ENCODE results near the gene P2RY13. TPM values are rescaled to one million over a fixed set of nuclear protein-coding genes. Genes with fewer than 3 reads are reported as not detected.

The P2RY13 gene
- total and polyA plus RNA-seq, 11 donors = 0.23 to 7.3 (median 0.45) TPM

GRCh38 chr3:151315136-151315535 lies 14.2 kb downstream of the P2RY13 start:
- intact Hi-C loops (cut with DNase I) = no loop called here
- Histone ChIP-seq H3K4me3 (no peak overlapping the region), H3K4me1 (peaks cover 0 to 11% (median 0%) of the 10 kb centered on the region in 12 donors), H3K36me3 (no peaks in the 10 kb centered on the region), H3K9me3 (no peaks in the 10 kb centered on the region), H3K27me3 (no peaks in the 10 kb centered on the region), H3K27ac (no peak overlapping the region)
- 83 to 92% (median 86%) methylated on average over 2 of the region's 2 CpGs for WGBS, 4 donors
- TF ChIP-seq POLR2A (IDR thresholded peaks at IDR 0.05) = no peak
- TF ChIP-seq CTCF (IDR thresholded peaks at IDR 0.05) = no peak
- ATAC-seq (no peak), DNase-seq (no peak)

- ATAC-seq (no peak), DNase-seq (no peak)
- Histone ChIP-seq H3K4me1 (peaks cover 0 to 11% (median 0%) of the 10 kb centered on the region in 12 donors), H3K9me3 (no peaks in the 10 kb centered on the region), H3K27ac (no peak overlapping the region), H3K27me3 (no peaks in the 10 kb centered on the region), H3K36me3 (no peaks in the 10 kb centered on the region), H3K4me3 (no peak overlapping the region)
- TF ChIP-seq POLR2A (IDR thresholded peaks at IDR 0.05) = no peak
- TF ChIP-seq CTCF (IDR thresholded peaks at IDR 0.05) = no peak
- WGBS, 4 donors = 92 to 94% (median 94%) methylated on average over 5 of the region's 5 CpGs
- intact Hi-C loops (cut with DNase I) = no loop called here
Observed at GRCh38 chr3:151314593-151314992, 14.8 kb downstream of the P2RY13 start.

- TF ChIP-seq POLR2A (IDR thresholded peaks at IDR 0.05) = no peak
- TF ChIP-seq CTCF (IDR thresholded peaks at IDR 0.05) = no peak
- Histone ChIP-seq H3K27me3 (no peaks in the 10 kb centered on the region), H3K9me3 (no peaks in the 10 kb centered on the region), H3K36me3 (no peaks in the 10 kb centered on the region), H3K4me1 (peaks cover 0 to 11% (median 0%) of the 10 kb centered on the region in 12 donors), H3K4me3 (no peak overlapping the region), H3K27ac (no peak overlapping the region)
- intact Hi-C loops (cut with DNase I) = no loop called here
- 78 to 95% (median 92%) methylated on average over 2 of the region's 2 CpGs for WGBS, 4 donors
- DNase-seq = no peak
- ATAC-seq = no peak
Observed at GRCh38 chr3:151314137-151314536, 15.2 kb downstream of the P2RY13 start.

GRCh38 chr3:151312972-151313371 lies 16.4 kb downstream of the P2RY13 start:
- Histone ChIP-seq H3K27me3 (no peaks in the 10 kb centered on the region), H3K4me1 (no peaks in the 10 kb centered on the region), H3K9me3 (no peaks in the 10 kb centered on the region), H3K27ac (no peak overlapping the region), H3K36me3 (no peaks in the 10 kb centered on the region), H3K4me3 (no peak overlapping the region)
- ATAC-seq = no peak
- no peak for DNase-seq
- intact Hi-C loops (cut with DNase I) = no loop called here
- TF ChIP-seq CTCF (IDR thresholded peaks at IDR 0.05) = no peak
- no peak for TF ChIP-seq POLR2A (IDR thresholded peaks at IDR 0.05)
- WGBS, 4 donors = 92 to 98% (median 95%) methylated on average over 3 of the region's 3 CpGs

All from heart left ventricle (tissue), 16 donors.